H1 (cell line): ENCODE data around the gene TP53RK. TPM values are rescaled to one million over a fixed set of nuclear protein-coding genes. Genes with fewer than 3 reads are reported as not detected.

Experiments
- CTCF ChIA-PET: fragments of 300-600 bp; sonication (Branson Sonifier 250); formaldehyde crosslinking; loops from one replicate; lab custom pipeline; 2021; ENCODE audit not compliant: partially characterized antibody; lab: Charles Lee
- POLR2A ChIA-PET: fragments of 300-600 bp; sonication (Branson Sonifier 250); formaldehyde crosslinking; loops from one replicate; lab custom pipeline; 2021; ENCODE audit warnings: inconsistent platforms; ENCODE audit not compliant: partially characterized antibody; lab: Charles Lee
- DNase-seq, 2 experiments: peaks; one replicate each; pipeline versions ENCODE4 v3.0.0 to v3.0.0-alpha.2; 2010 to 2022; ENCODE audit warnings: low spot score in 2 of 2, low read depth in 1 of 2, mixed read lengths in 1 of 2
- FAIRE-seq: peaks from 2 replicates; lab custom pipeline; 2011; peaks lifted over from hg19 to GRCh38; lab: Jason Lieb, UNC
- H2AFZ ChIP-seq: 2 replicates; pipeline ENCODE4 v1.8.1; 2012; ENCODE audit warnings: low read length, inconsistent platforms
- H2AK5ac ChIP-seq: 2 replicates; pipeline ENCODE4 v1.6.1; 2013; ENCODE audit warnings: low read depth, low read length
- H2BK120ac ChIP-seq: replicated peaks from 2 replicates; pipeline ENCODE3; 2013; ENCODE audit warnings: low read depth, low read length, inconsistent platforms
- H2BK12ac ChIP-seq: 2 replicates; pipeline ENCODE4 v1.6.1; 2013; ENCODE audit warnings: low read depth, low read length
- H2BK15ac ChIP-seq: 2 replicates; pipeline ENCODE4 v1.6.1; 2013; ENCODE audit warnings: low read length
- H2BK20ac ChIP-seq: 2 replicates; pipeline ENCODE4 v1.6.1; 2013; ENCODE audit warnings: low read length
- H2BK5ac ChIP-seq: 2 replicates; pipeline ENCODE4 v1.6.1; 2013; ENCODE audit warnings: low read depth, low read length
- H3K14ac ChIP-seq: 2 replicates; pipeline ENCODE4 v1.6.1; 2013; ENCODE audit warnings: inconsistent platforms; ENCODE audit not compliant: insufficient read length
- H3K18ac ChIP-seq: 2 replicates; pipeline ENCODE4 v1.6.1; 2013; ENCODE audit warnings: low read length; ENCODE audit errors: extremely low read depth
- H3K23ac ChIP-seq: 2 replicates; pipeline ENCODE4 v1.6.1; 2013; ENCODE audit warnings: inconsistent platforms; ENCODE audit not compliant: insufficient read length
- H3K23me2 ChIP-seq: 2 replicates; pipeline ENCODE4 v1.6.1; 2013; ENCODE audit warnings: low read depth, low read length
- H3K27ac ChIP-seq: 2 replicates; pipeline ENCODE4 v1.6.1; 2011; ENCODE audit warnings: low read depth, low read length, inconsistent platforms
- H3K27me3 ChIP-seq, 4 experiments: replicated peaks in 1 of 4; 1 replicate in 1 of 4; 2 replicates in 3 of 4; pipeline versions ENCODE4 v1.6.1 to v1.8.1; 2011 to 2013; ENCODE audit warnings: low read length in 3 of 4, mild to moderate bottlenecking in 3 of 4, inconsistent platforms in 2 of 4, mixed read lengths in 2 of 4, moderate library complexity in 1 of 4; ENCODE audit not compliant: control insufficient read depth in 3 of 4, insufficient read depth in 3 of 4; ENCODE audit errors: extremely low read depth in 1 of 4
- H3K36me3 ChIP-seq, 4 experiments: 2 replicates each; pipeline versions ENCODE4 v1.6.1 to v1.8.1; 2011 to 2013; ENCODE audit warnings: mild to moderate bottlenecking in 4 of 4, low read length in 3 of 4, moderate library complexity in 2 of 4, control low read depth in 1 of 4, inconsistent platforms in 1 of 4; ENCODE audit not compliant: insufficient read depth in 4 of 4, control insufficient read depth in 2 of 4
- H3K4ac ChIP-seq: replicated peaks from 2 replicates; pipeline ENCODE3; 2013; ENCODE audit warnings: low read length, low read depth, mixed read lengths, inconsistent platforms; ENCODE audit not compliant: insufficient read length
- H3K4me1 ChIP-seq, 4 experiments: replicated peaks in 1 of 4; 1 replicate in 1 of 4; 2 replicates in 3 of 4; pipeline versions ENCODE4 v1.6.1 to v1.8.1; 2011 to 2013; ENCODE audit warnings: low read length in 3 of 4, inconsistent platforms in 2 of 4, mixed read lengths in 1 of 4; ENCODE audit not compliant: insufficient read depth in 4 of 4, control insufficient read depth in 3 of 4
- H3K4me2 ChIP-seq, 2 experiments: 2 replicates each; pipeline versions ENCODE4 v1.6.1 to v1.8.1; 2011 to 2013; ENCODE audit warnings: low read depth in 2 of 2, low read length in 2 of 2, control low read depth in 1 of 2, inconsistent platforms in 1 of 2, mild to moderate bottlenecking in 1 of 2; ENCODE audit not compliant: insufficient read depth in 1 of 2
- H3K4me3 ChIP-seq, 4 experiments: fragments of 200-600, 300-600 bp in 1 of 4; sonication (generic), shearing (Covaris generic), sonication (Bioruptor Twin) in 1 of 4; 2 replicates each; pipeline versions ENCODE4 v1.5.1 to v1.8.1; 2011 to 2016; ENCODE audit warnings: low read length in 4 of 4, low read depth in 3 of 4, control low read depth in 2 of 4, inconsistent platforms in 2 of 4, mild to moderate bottlenecking in 2 of 4, mixed read lengths in 1 of 4, moderate library complexity in 1 of 4; ENCODE audit not compliant: insufficient read depth in 2 of 4; ENCODE audit errors: extremely low read depth in 1 of 4
- H3K56ac ChIP-seq: replicated peaks from 2 replicates; pipeline ENCODE3; 2013; ENCODE audit warnings: low read depth, mild to moderate bottlenecking, mixed read lengths, low read length, inconsistent platforms; ENCODE audit not compliant: insufficient read length
- H3K79me1 ChIP-seq: 2 replicates; pipeline ENCODE4 v1.6.1; 2013; ENCODE audit warnings: low read depth, low read length, control low read depth
- H3K79me2 ChIP-seq, 2 experiments: 2 replicates each; pipeline versions ENCODE4 v1.6.1 to v1.8.1; 2012 to 2013; ENCODE audit warnings: low read length in 2 of 2, mild to moderate bottlenecking in 2 of 2, inconsistent platforms in 1 of 2; ENCODE audit not compliant: insufficient read depth in 2 of 2, control insufficient read depth in 1 of 2
- H3K9ac ChIP-seq, 4 experiments: replicated peaks in 1 of 4; 1 replicate in 1 of 4; 2 replicates in 3 of 4; pipeline versions ENCODE4 v1.6.1 to v1.8.1; 2011 to 2013; ENCODE audit warnings: low read depth in 3 of 4, low read length in 3 of 4, control low read depth in 2 of 4, mild to moderate bottlenecking in 2 of 4, moderate library complexity in 2 of 4, inconsistent platforms in 1 of 4; ENCODE audit errors: extremely low read depth in 1 of 4
- H3K9me3 ChIP-seq, 2 experiments: 2 replicates each; pipeline versions ENCODE4 v1.6.1 to v1.8.1; 2012 to 2013; ENCODE audit warnings: mild to moderate bottlenecking in 2 of 2, moderate library complexity in 2 of 2, control low read depth in 1 of 2, inconsistent platforms in 1 of 2, low read depth in 1 of 2, low read length in 1 of 2, mixed read lengths in 1 of 2; ENCODE audit not compliant: insufficient read depth in 2 of 2
- H4K20me1 ChIP-seq, 2 experiments: replicated peaks in 1 of 2; 2 replicates each; pipeline versions ENCODE3 to v1.8.1; 2011 to 2013; ENCODE audit warnings: inconsistent platforms in 2 of 2, low read length in 2 of 2, mild to moderate bottlenecking in 1 of 2; ENCODE audit not compliant: insufficient read depth in 2 of 2, control insufficient read depth in 1 of 2
- H4K5ac ChIP-seq: 2 replicates; pipeline ENCODE4 v1.6.1; 2013; ENCODE audit warnings: low read length, low read depth, mixed read lengths, inconsistent platforms; ENCODE audit not compliant: insufficient read length
- H4K8ac ChIP-seq: 2 replicates; pipeline ENCODE4 v1.8.0; 2013; ENCODE audit warnings: mild to moderate bottlenecking, moderate library complexity, low read length, inconsistent platforms; ENCODE audit not compliant: insufficient read depth; ENCODE audit errors: extremely low read depth
- H4K91ac ChIP-seq: replicated peaks from 2 replicates; pipeline ENCODE3; 2013; ENCODE audit warnings: low read length, mixed read lengths, inconsistent platforms; ENCODE audit not compliant: insufficient read length
- GTF2F1 ChIP-seq: IDR thresholded peaks from 2 replicates; pipeline ENCODE4 v1.6.1; 2012; ENCODE audit warnings: low read depth, low read length, improper control_type of control experiment, borderline replicate concordance
- RBBP5 ChIP-seq: IDR thresholded peaks from 2 replicates; pipeline ENCODE4 v1.7.1; 2012; ENCODE audit warnings: low read depth, mild to moderate bottlenecking, inconsistent platforms, low read length, moderate library complexity, borderline replicate concordance
- WGBS, 2 experiments: shearing (Covaris generic) in 1 of 2; methylation state at CpG; one replicate each; pipeline versions ENCODE4 v1.1.6 to v1.1.7; 2013 to 2015; ENCODE audit warnings: low lambda C conversion rate in 2 of 2, mixed read lengths in 2 of 2, inconsistent platforms in 1 of 2, low coverage in 1 of 2, missing lambda C conversion rate in 1 of 2; ENCODE audit not compliant: insufficient replicate concordance in 2 of 2, insufficient coverage in 1 of 2, insufficient read length in 1 of 2; ENCODE audit errors: extremely low coverage in 1 of 2, missing lambda C conversion rate in 1 of 2; 5-methylcytosine and 5-hydroxymethylcytosine counted together
- polyA plus RNA-seq, 7 experiments: library from polyadenylated mRNA; depleted of rRNA in 3 of 7; stranded (reverse) in 5 of 7; unstranded in 2 of 7; fragments of >200 nt in 5 of 7; fragments of 200-250 nt in 2 of 7; gene quantifications; 1 replicate in 5 of 7; 2 replicates in 1 of 7; 4 replicates in 1 of 7; pipeline versions ENCODE4 v1.2.1 to v1.2.3, GENCODE V29; 2011 to 2013; ENCODE audit warnings: missing spikeins in 2 of 7, mixed read lengths in 2 of 7
- total RNA-seq: library from RNA; stranded (reverse); fragmentation: NEBNext Ultra II Directional; extraction: Animal tissue kit (Norgen Biotek cat#: 25700); gene quantifications from 2 replicates; pipeline ENCODE4 v1.2.1, GENCODE V29; 2021

The TP53RK gene
- total and polyA plus RNA-seq, 2 of the 8 experiments (the other 6 are each of a cell fraction or from before 2014, with no cell fraction given): 8.5 to 16.3 TPM

GRCh38 chr20:46683668-46683938 is 5.6 kb downstream of the TP53RK start:
- peak overlapping the region in 3 of 4 experiments; percentile 66 to 96 (median 74); a peak in 6 of 7 replicates for H3K9ac ChIP-seq
- 0 out of 2 replicates have a peak overlapping the region, but pooled peaks have one; percentile 12 for H2BK15ac ChIP-seq
- peak overlapping the region; percentile 57 for H2BK120ac ChIP-seq
- peaks cover 0 to 3% of the 10 kb centered on the region in 2 experiments for H4K20me1 ChIP-seq
- H3K4me1 ChIP-seq: peaks cover 12 to 28% (median 17%) of the 10 kb centered on the region in 4 experiments
- no peak overlapping the region for H2AFZ ChIP-seq
- peak overlapping the region; percentile 93 for H3K18ac ChIP-seq
- H2AK5ac ChIP-seq: no peak overlapping the region; the same call in 1 of the 2 replicates
- CTCF ChIA-PET: interaction anchor here (0.7 to 4.0 kb wide), 10 partner anchors 11 to 134 kb away, joined by 3 to 17 read pairs (median 6); partner anchors contain the start of gene OCSTAMP
- peaks cover 2 to 34% (median 14%) of the 10 kb centered on the region in 4 experiments; a peak in 7 of 8 replicates for H3K36me3 ChIP-seq
- peak overlapping the region; percentile 11 to 81 (median 52); a peak in 7 of 8 replicates for H3K4me3 ChIP-seq
- H4K5ac ChIP-seq: peak overlapping the region; percentile 89
- H3K79me1 ChIP-seq: peaks cover 8% of the 10 kb centered on the region; the same call in 1 of the 2 replicates
- peaks cover 8% of the 10 kb centered on the region for H3K23me2 ChIP-seq
- H2BK20ac ChIP-seq: no peak overlapping the region; the same call in 1 of the 2 replicates
- H2BK12ac ChIP-seq: peak overlapping the region; percentile 53; the same call in 1 of the 2 replicates
- H3K27ac ChIP-seq: peak overlapping the region; percentile 76; the same call in 1 of the 2 replicates
- TF ChIP-seq RBBP5: 0 out of 2 replicates have a peak, but pooled peaks have one; percentile 45
- no peak for TF ChIP-seq GTF2F1
- TF ChIP-seq, all 59 proteins: peak for 1
- Histone ChIP-seq H3K23ac (no peak overlapping the region), H2BK5ac (peak overlapping the region; percentile 46), H3K4me2 (peak overlapping the region; percentile 70 to 97), H3K14ac (no peak overlapping the region), H4K8ac (0 out of 2 replicates have a peak overlapping the region, but pooled peaks have one; percentile 39), H3K56ac (no peak overlapping the region), H3K27me3 (no peaks in the 10 kb centered on the region), H3K79me2 (peaks cover 10 to 72% of the 10 kb centered on the region in 2 experiments), H3K4ac (peak overlapping the region; percentile 55), H3K9me3 (no peaks in the 10 kb centered on the region), H4K91ac (peak overlapping the region; percentile 69)
- WGBS, 2 experiments: 31% methylated on average over 8 of the region's 8 CpGs; no CpG with 5 or more reads in 1 of the 2 experiments
- DNase-seq (no peak), FAIRE-seq (no peak)
- POLR2A ChIA-PET: interaction anchor here (0.6 to 5.7 kb wide), 25 partner anchors 9 to 225 kb away, joined by 3 to 36 read pairs (median 5); partner anchors contain the start of genes OCSTAMP and ZNF334
